GM19351 (cell line): ENCODE measurements around the gene AQP4.

Source experiments
- ATAC-seq: cut with Tn5 transposase; IDR thresholded peaks from one replicate; pipeline ENCODE4 v1.9.1; 2021; ENCODE audit warnings: mild to moderate bottlenecking, moderate library complexity; ENCODE audit not compliant: unreplicated experiment

The AQP4 gene

GRCh38 chr18:26840965-26841364 lies 24.5 kb downstream of the AQP4 start:
- no peak for ATAC-seq

GRCh38 chr18:26839609-26840008 lies 25.9 kb downstream of the AQP4 start:
- ATAC-seq, result no peak

DNA sequence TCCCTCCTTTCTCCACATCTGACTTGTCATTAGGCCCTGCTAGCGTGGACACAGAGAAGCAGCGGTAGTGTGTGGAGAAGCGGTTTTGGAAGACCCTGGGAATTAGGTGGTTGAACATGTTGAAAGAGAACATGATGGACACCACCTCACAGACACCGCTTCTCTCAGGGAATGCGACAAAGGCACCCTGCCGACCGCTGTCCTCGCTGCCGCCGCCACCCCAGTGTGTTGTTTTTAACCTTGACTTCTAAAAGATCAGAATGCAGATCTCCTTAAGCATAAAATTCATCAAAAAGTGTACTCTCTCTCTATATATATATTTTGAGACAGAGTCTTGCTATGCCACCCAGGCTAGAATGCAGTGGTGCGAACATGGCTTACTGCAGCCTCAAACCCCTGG lies 33.2 kb downstream of the AQP4 start:
- ATAC-seq, result no peak

- no peak for ATAC-seq
Measured at GRCh38 chr18:26827581-26827980, 37.9 kb downstream of the AQP4 start.

GRCh38 chr18:26826656-26827235 lies 38.8 kb downstream of the AQP4 start:
- ATAC-seq, result no peak

- ATAC-seq, result no peak
Measured at GRCh38 chr18:26821181-26821580, 44.3 kb downstream of the AQP4 start.

DNA sequence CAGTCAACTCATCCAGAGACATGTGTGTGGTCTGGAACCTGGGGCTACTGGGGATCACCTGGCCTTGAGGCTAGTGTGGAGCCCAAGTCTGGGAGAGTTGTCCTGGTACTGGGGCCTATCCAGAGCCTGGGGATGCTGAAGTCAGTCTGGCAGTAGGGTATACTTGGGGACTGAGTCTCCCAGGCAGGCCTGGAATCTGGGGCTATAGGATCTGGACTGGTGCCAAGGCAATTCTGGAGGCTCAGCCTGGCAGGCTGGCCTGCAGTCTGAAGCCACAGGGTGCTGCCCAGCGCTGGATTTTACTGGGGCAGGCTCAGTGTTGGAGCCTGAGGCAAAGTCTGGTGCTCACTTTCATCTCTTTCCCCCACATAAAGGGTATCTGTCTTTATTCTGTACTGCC lies 46.5 kb downstream of the AQP4 start:
- ATAC-seq, result no peak

DNA sequence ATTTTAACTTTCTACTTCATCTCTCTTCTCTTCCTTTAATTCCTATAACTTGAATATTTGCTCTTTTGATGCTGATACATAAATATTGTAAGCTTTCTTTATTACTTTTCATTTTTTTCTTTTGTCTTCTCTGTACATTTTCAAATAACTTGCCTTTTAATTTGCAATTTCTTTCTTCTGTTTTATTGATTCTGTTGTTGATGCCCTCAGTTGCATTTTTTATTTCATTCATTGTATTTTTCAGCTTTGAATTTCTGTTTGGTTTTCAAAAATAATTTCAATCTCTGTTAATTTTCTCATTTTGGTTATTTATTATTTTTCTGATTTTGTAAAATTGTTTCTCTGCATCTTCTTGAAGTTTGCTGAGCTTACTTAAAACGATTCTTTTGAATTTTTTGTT lies 47.0 kb downstream of the AQP4 start:
- no peak for ATAC-seq

DNA sequence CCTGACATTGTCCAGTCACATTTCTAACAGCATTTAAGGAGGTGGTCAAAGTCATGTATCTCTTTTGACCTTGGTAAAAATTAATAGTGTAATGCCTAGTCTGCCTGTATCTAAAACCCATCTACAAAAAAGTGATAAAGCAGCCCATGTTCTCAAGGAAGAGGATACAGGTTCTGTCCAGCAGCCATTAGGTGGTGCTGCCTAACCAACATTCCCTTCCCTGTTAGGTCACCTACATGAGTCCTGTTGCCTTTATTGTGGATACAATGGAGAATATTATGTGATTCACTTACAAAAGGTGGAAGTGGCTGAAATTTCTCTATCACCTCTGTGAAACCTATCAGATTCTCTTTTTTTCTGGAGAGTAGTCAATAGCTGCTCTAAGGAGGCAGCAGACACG lies 52.5 kb downstream of the AQP4 start:
- peak; percentile 79 for ATAC-seq

- ATAC-seq, result no peak
Measured at GRCh38 chr18:26812462-26812861, 53.0 kb downstream of the AQP4 start.

DNA sequence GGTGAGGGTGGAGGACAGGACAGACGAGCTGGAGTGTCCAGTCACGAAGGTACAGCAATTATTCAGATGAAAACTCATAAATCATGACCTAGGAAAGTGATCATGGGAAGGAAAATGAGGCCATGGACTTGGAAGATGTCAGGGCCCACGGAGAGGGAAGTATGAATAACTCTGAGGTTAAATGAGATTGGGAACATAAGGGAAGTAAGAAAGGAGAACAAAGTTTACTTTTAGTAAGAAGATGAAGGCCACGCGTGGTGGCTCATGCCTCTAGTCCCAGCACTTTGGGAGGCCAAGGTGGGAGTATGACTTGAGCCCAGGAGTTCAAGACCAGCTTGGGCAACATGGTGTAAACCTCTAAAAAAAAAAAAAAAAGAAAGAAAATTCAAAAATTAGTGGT lies 56.2 kb downstream of the AQP4 start:
- no peak for ATAC-seq

- no peak for ATAC-seq
Measured at GRCh38 chr18:26806224-26806623, 59.3 kb downstream of the AQP4 start.

GRCh38 chr18:26804519-26804918 lies 61.0 kb downstream of the AQP4 start:
- ATAC-seq, result no peak

GRCh38 chr18:26803643-26804042 lies 61.9 kb downstream of the AQP4 start:
- ATAC-seq, result no peak

GRCh38 chr18:26802330-26803200 lies 62.9 kb downstream of the AQP4 start:
- ATAC-seq, result no peak
